Esophagus muscularis mucosa (tissue), 4 donors: ENCODE results near the gene CLCN7. TPM values are rescaled to one million over a fixed set of nuclear protein-coding genes. Genes with fewer than 3 reads are reported as not detected.

ENCODE experiments used
- DNase-seq: peaks from one replicate; pipeline ENCODE4 v3.0.0-alpha.2; 2017; ENCODE audit errors: extremely low spot score
- H3K27ac ChIP-seq, 4 donors: fragments of 200-600 bp; sonication (generic); replicated peaks in 1 of 4; 1 replicate in 3 of 4; 2 replicates in 1 of 4; pipeline ENCODE4 v1.5.1; 2016 to 2019; ENCODE audit warnings: mild to moderate bottlenecking in 1 of 4
- H3K27me3 ChIP-seq, 4 donors: fragments of 200-600 bp; sonication (generic); one replicate each; pipeline versions ENCODE4 v1.5.1 to v1.6.0; 2016 to 2019
- H3K36me3 ChIP-seq, 4 donors: fragments of 200-600 bp; sonication (generic); one replicate each; pipeline ENCODE4 v1.5.1; 2016 to 2019
- H3K4me1 ChIP-seq, 4 donors: fragments of 200-600 bp; sonication (generic); one replicate each; pipeline ENCODE4 v1.5.1; 2016 to 2019
- H3K4me3 ChIP-seq, 4 donors: fragments of 200-600 bp; sonication (generic); 1 replicate in 2 of 4; 2 replicates in 2 of 4; pipeline ENCODE4 v1.5.1; 2016 to 2019; ENCODE audit warnings: mild to moderate bottlenecking in 4 of 4, moderate library complexity in 1 of 4
- H3K9me3 ChIP-seq, 4 donors: fragments of 200-600 bp; sonication (generic); 1 replicate in 3 of 4; 2 replicates in 1 of 4; pipeline ENCODE4 v1.5.1; 2016 to 2019
- CTCF ChIP-seq, 3 experiments: fragments of 200-600 bp in 2 of 3; fragments of 450-650 bp in 1 of 3; sonication (generic) in 2 of 3; IDR thresholded peaks; one replicate each; pipeline ENCODE4 v1.5.1; 2017 to 2019; ENCODE audit warnings: antibody characterized with exemption in 3 of 3, mild to moderate bottlenecking in 2 of 3, moderate library complexity in 1 of 3
- EP300 ChIP-seq: sonication (generic); formaldehyde crosslinking; IDR thresholded peaks from one replicate; pipeline ENCODE4 v1.6.1; 2017; ENCODE audit warnings: antibody characterized with exemption
- POLR2A ChIP-seq: fragments of 450-650 bp; IDR thresholded peaks from one replicate; pipeline ENCODE4 v1.6.1; 2017; ENCODE audit warnings: antibody characterized with exemption, moderate library complexity, mild to moderate bottlenecking, low read depth
- POLR2AphosphoS5 ChIP-seq, 2 donors: sonication (generic); formaldehyde crosslinking; IDR thresholded peaks; one replicate each; pipeline ENCODE4 v1.6.1; 2017; ENCODE audit warnings: antibody characterized with exemption in 2 of 2
- WGBS: methylation state at CpG from one replicate; pipeline ENCODE4 v1.1.5; 2018; 5-methylcytosine and 5-hydroxymethylcytosine counted together
- intact Hi-C: fragments of 100-400 bp; cut with DNase I; formaldehyde crosslinking; loops from one replicate; pipeline ENCODE4 v1.15.1; 2023
- total RNA-seq, 4 donors: library from RNA; depleted of rRNA; stranded (reverse); fragments of >200 nt; gene quantifications; one replicate each; pipeline versions ENCODE4 v1.1.0 to v1.2.1, GENCODE V29; 2016

The CLCN7 gene
- total RNA-seq, 4 donors from 2014 or later: 41.5 to 130 (median 71.9) TPM

GRCh38 chr16:1477033-1477432 is 2.2 kb upstream of the CLCN7 start:
- TF ChIP-seq EP300 (no peak), POLR2AphosphoS5 (IDR thresholded peaks at IDR 0.05) (no peak), POLR2A (no peak), CTCF (IDR thresholded peaks at IDR 0.05) (no peak)
- DNase-seq: no peak

GRCh38 chr16:1475552-1476114 is 805 bp upstream of the CLCN7 start:
- Histone ChIP-seq H3K27ac (peak overlapping the region; percentile 84 to 96 (median 92)), H3K27me3 (peaks cover 0 to 2% (median 0%) of the 10 kb centered on the region in 4 donors), H3K9me3 (no peaks in the 10 kb centered on the region), H3K4me3 (peak overlapping the region; percentile 75 to 96 (median 94)), H3K36me3 (no peaks in the 10 kb centered on the region), H3K4me1 (peaks cover 24 to 47% (median 40%) of the 10 kb centered on the region in 4 donors)
- intact Hi-C loops: no loop called here
- TF ChIP-seq POLR2A: no peak
- TF ChIP-seq EP300: no peak
- TF ChIP-seq CTCF (IDR thresholded peaks at IDR 0.05): no peak
- TF ChIP-seq POLR2AphosphoS5 (IDR thresholded peaks at IDR 0.05): no peak
- DNase-seq: no peak
- WGBS: 74% methylated on average over 14 of the region's 15 CpGs

More at GRCh38 chr16:1477033-1477432, 2.2 kb upstream of the CLCN7 start:
- intact Hi-C loops: no loop called here
- Histone ChIP-seq H3K27me3 (peaks cover 0 to 14% (median 0%) of the 10 kb centered on the region in 4 donors), H3K27ac (no peak overlapping the region), H3K4me3 (no peak overlapping the region), H3K9me3 (no peaks in the 10 kb centered on the region), H3K4me1 (peaks cover 24 to 33% (median 26%) of the 10 kb centered on the region in 4 donors), H3K36me3 (no peaks in the 10 kb centered on the region)
- WGBS: 85% methylated on average over 6 of the region's 10 CpGs

- H3K36me3 ChIP-seq: no peaks in the 10 kb centered on the region
- peak overlapping the region; percentile 84 to 96 (median 92) for H3K27ac ChIP-seq
- no peaks in the 10 kb centered on the region for H3K27me3 ChIP-seq
- no peak for DNase-seq
- TF ChIP-seq POLR2AphosphoS5 (IDR thresholded peaks at IDR 0.05) (no peak), EP300 (no peak), POLR2A (no peak), CTCF (IDR thresholded peaks at IDR 0.05) (no peak)
- H3K9me3 ChIP-seq: no peaks in the 10 kb centered on the region
- intact Hi-C loops: no loop called here
- H3K4me3 ChIP-seq: peak overlapping the region; percentile 75 to 96 (median 94)
- WGBS: 21% methylated on average over 21 of the region's 57 CpGs
- H3K4me1 ChIP-seq: peaks cover 28 to 58% (median 48%) of the 10 kb centered on the region in 4 donors
These were observed 589 bp downstream of the CLCN7 start for GRCh38 chr16:1474082-1474795.

GRCh38 chr16:1472974-1473373 is 1.9 kb downstream of the CLCN7 start:
- no peaks in the 10 kb centered on the region for H3K27me3 ChIP-seq
- H3K36me3 ChIP-seq: no peaks in the 10 kb centered on the region
- no peak overlapping the region for H3K27ac ChIP-seq
- TF ChIP-seq EP300 (no peak), POLR2A (no peak), CTCF (IDR thresholded peaks at IDR 0.05) (no peak), POLR2AphosphoS5 (IDR thresholded peaks at IDR 0.05) (no peak)
- H3K9me3 ChIP-seq: no peaks in the 10 kb centered on the region
- H3K4me1 ChIP-seq: peaks cover 33 to 58% (median 48%) of the 10 kb centered on the region in 4 donors
- WGBS: 81% methylated on average over 3 of the region's 3 CpGs
- no peak for DNase-seq
- no peak overlapping the region for H3K4me3 ChIP-seq
- intact Hi-C loops: no loop called here
